WTC11 (cell line): ENCODE measurements around the gene SEC16B. TPM values are rescaled to one million over a fixed set of nuclear protein-coding genes. Genes with fewer than 3 reads are reported as not detected.

Experiments used
- ATAC-seq: fragments of 200-7000 bp; cut with Tn5 transposase; 2 replicates; pipeline ENCODE4 v1.10.0; 2021; ENCODE audit warnings: mild to moderate bottlenecking, moderate library complexity
- CTCF ChIA-PET: fragments of 300-600 bp; sonication (Branson Sonifier 250); formaldehyde crosslinking; loops from one replicate; lab custom pipeline; 2021; ENCODE audit warnings: antibody characterized with exemption; lab: Charles Lee
- POLR2A ChIA-PET: fragments of 350-600 bp; sonication (Branson Sonifier 250); formaldehyde crosslinking; loops from one replicate; lab custom pipeline; 2021; ENCODE audit warnings: antibody characterized with exemption; lab: Charles Lee
- DNase-seq: peaks from one replicate; pipeline ENCODE4 v3.0.0; 2021; ENCODE audit warnings: low spot score
- H3K27ac Mint-ChIP-seq: 2 replicates; pipeline ENCODE4 v1.8.0; 2021; ENCODE audit warnings: mixed read lengths
- H3K27me3 Mint-ChIP-seq: 2 replicates; pipeline ENCODE4 v1.8.0; 2021; ENCODE audit warnings: low read depth, mild to moderate bottlenecking, moderate library complexity, mixed read lengths
- H3K36me3 Mint-ChIP-seq: 2 replicates; pipeline ENCODE4 v1.8.0; 2021; ENCODE audit warnings: mixed read lengths
- H3K4me1 Mint-ChIP-seq: 2 replicates; pipeline ENCODE4 v1.8.0; 2022; ENCODE audit warnings: mixed read lengths
- H3K4me3 Mint-ChIP-seq: 2 replicates; pipeline ENCODE4 v1.8.0; 2021; ENCODE audit warnings: mild to moderate bottlenecking, moderate library complexity, mixed read lengths
- H3K9me3 Mint-ChIP-seq: 2 replicates; pipeline ENCODE4 v1.8.0; 2021; ENCODE audit warnings: mixed read lengths
- ELF4 ChIP-seq: sonication (generic); formaldehyde crosslinking; IDR thresholded peaks from 2 replicates; pipeline ENCODE4 v1.8.1; 2022; ENCODE audit warnings: low read depth, mild to moderate bottlenecking, moderate library complexity, missing genetic modification reagents
- ESRRA ChIP-seq: sonication (generic); formaldehyde crosslinking; IDR thresholded peaks from 2 replicates; pipeline ENCODE4 v1.8.1; 2022; ENCODE audit warnings: mild to moderate bottlenecking, missing genetic modification reagents, borderline replicate concordance
- FOXK1 ChIP-seq: sonication (generic); formaldehyde crosslinking; IDR thresholded peaks from 2 replicates; pipeline ENCODE4 v1.8.0; 2022; ENCODE audit warnings: mild to moderate bottlenecking, moderate library complexity, missing genetic modification reagents
- GTF2I ChIP-seq: fragments of 250-450 bp; sonication (Bioruptor Pico); conservative IDR thresholded peaks from 2 replicates; pipeline ENCODE4 v1.4.0; 2021; ENCODE audit warnings: mild to moderate bottlenecking
- IRF2 ChIP-seq: sonication (generic); formaldehyde crosslinking; IDR thresholded peaks from 2 replicates; pipeline ENCODE4 v1.8.0; 2022; ENCODE audit warnings: low read depth, missing genetic modification reagents, borderline replicate concordance
- MXD4 ChIP-seq: fragments of 250-450 bp; sonication (Bioruptor Pico); IDR thresholded peaks from 2 replicates; pipeline ENCODE4 v1.8.0; 2021; ENCODE audit warnings: mild to moderate bottlenecking, moderate library complexity, borderline replicate concordance
- NFYB ChIP-seq: sonication (generic); formaldehyde crosslinking; conservative IDR thresholded peaks from 2 replicates; pipeline ENCODE4 v1.8.0; 2022; ENCODE audit warnings: low read depth, missing genetic modification reagents
- NR3C1 ChIP-seq: sonication (generic); formaldehyde crosslinking; conservative IDR thresholded peaks from 2 replicates; pipeline ENCODE4 v1.8.1; 2023; ENCODE audit warnings: low read depth, mild to moderate bottlenecking, missing genetic modification reagents
- RELA ChIP-seq: sonication (generic); formaldehyde crosslinking; IDR thresholded peaks from 2 replicates; pipeline ENCODE4 v1.8.1; 2022; ENCODE audit warnings: missing genetic modification reagents, mild to moderate bottlenecking, borderline replicate concordance
- RORB ChIP-seq: fragments of 250-450 bp; sonication (Bioruptor Pico); IDR thresholded peaks from 2 replicates; pipeline ENCODE4 v1.9.0; 2021; ENCODE audit warnings: mild to moderate bottlenecking
- ZBTB21 ChIP-seq: sonication (generic); formaldehyde crosslinking; IDR thresholded peaks from 2 replicates; pipeline ENCODE4 v1.8.1; 2023; ENCODE audit warnings: mild to moderate bottlenecking, missing genetic modification reagents, borderline replicate concordance
- total RNA-seq: library from RNA; stranded (reverse); gene quantifications from 3 replicates; pipeline ENCODE4 v1.2.3, GENCODE V29; 2021
- TF ChIP-seq, protein P1 (sequence below): fragments of 250-450 bp; sonication (Bioruptor Pico); IDR thresholded peaks from 2 replicates; pipeline ENCODE4 v1.8.0; 2021; ENCODE audit warnings: mild to moderate bottlenecking
- TF ChIP-seq, protein P2 (sequence below): fragments of 250-450 bp; sonication (Bioruptor Pico); IDR thresholded peaks from 2 replicates; pipeline ENCODE4 v1.9.0; 2021; ENCODE audit warnings: mild to moderate bottlenecking, borderline replicate concordance
- TF ChIP-seq, protein P3 (sequence below): fragments of 250-450 bp; sonication (Bioruptor Pico); IDR thresholded peaks from 2 replicates; pipeline ENCODE4 v1.9.0; 2021; ENCODE audit warnings: mild to moderate bottlenecking
- TF ChIP-seq, protein P4 (sequence below): fragments of 200-600 bp; IDR thresholded peaks from 2 replicates; pipeline ENCODE4 v1.8.0; 2022; ENCODE audit warnings: antibody characterized with exemption

Gene SEC16B
- total RNA-seq, 1 experiment from 2014 or later, result 0.90 TPM

DNA sequence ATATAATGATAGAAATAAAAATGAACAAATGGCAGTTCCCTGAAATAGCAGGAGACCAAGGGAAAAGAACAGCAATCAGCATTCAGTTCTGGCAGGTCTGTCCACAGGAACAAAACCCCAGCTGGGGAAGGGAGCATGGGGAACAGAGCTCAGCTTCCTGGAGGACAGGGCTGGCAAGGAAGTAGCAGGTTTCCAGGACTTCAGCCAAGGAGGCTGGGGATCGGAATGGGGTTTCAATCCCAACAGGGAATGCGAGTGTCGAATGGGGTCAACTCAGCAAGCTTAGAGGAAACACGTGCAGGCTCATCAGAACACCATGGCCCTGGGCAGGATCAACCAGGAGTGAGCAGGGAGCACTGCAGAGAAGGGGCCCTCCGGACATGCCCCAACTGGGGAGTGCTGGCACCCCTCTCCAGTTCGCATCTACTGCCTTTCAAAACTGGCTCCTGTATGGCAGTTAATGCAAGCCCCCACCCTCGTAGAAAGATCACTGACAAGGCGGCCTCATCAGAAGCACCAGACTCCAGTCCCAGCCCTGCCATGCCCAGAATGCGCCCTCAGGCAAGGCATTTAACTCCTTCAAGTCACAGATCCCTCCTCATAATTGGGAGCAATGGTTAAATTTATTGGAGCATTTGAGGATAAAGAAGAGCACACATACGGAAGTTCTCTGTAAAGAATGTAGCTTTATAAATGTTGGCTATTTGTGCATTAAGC lies 72.4 kb downstream of the SEC16B start:
- 0 out of 2 replicates have a peak, but pooled peaks cover 3% of the 10 kb centered on the region for H3K36me3 Mint-ChIP-seq
- H3K9me3 Mint-ChIP-seq, result peaks cover 13% of the 10 kb centered on the region
- ChIA-PET POLR2A (no interaction called here), CTCF (no interaction called here)
- H3K4me3 Mint-ChIP-seq, result no peak overlapping the region
- H3K27ac Mint-ChIP-seq, result no peak overlapping the region
- DNase-seq (no peak), ATAC-seq (no peak)
- no peaks in the 10 kb centered on the region for H3K4me1 Mint-ChIP-seq
- TF ChIP-seq GTF2I (CRISPR knock-in tag) (no peak), IRF2 (CRISPR knock-in tag) (no peak), MXD4 (CRISPR knock-in tag) (no peak), NR3C1 (CRISPR knock-in tag) (no peak), FOXK1 (CRISPR knock-in tag) (no peak), ZBTB21 (CRISPR knock-in tag) (no peak), ELF4 (no peak), NFYB (CRISPR knock-in tag) (no peak), RELA (no peak), RORB (CRISPR knock-in tag) (no peak), ESRRA (CRISPR knock-in tag) (no peak)
- TF ChIP-seq, protein P1, sequence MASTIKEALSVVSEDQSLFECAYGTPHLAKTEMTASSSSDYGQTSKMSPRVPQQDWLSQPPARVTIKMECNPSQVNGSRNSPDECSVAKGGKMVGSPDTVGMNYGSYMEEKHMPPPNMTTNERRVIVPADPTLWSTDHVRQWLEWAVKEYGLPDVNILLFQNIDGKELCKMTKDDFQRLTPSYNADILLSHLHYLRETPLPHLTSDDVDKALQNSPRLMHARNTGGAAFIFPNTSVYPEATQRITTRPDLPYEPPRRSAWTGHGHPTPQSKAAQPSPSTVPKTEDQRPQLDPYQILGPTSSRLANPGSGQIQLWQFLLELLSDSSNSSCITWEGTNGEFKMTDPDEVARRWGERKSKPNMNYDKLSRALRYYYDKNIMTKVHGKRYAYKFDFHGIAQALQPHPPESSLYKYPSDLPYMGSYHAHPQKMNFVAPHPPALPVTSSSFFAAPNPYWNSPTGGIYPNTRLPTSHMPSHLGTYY (CRISPR knock-in tag), result no peak
- TF ChIP-seq, protein P2, sequence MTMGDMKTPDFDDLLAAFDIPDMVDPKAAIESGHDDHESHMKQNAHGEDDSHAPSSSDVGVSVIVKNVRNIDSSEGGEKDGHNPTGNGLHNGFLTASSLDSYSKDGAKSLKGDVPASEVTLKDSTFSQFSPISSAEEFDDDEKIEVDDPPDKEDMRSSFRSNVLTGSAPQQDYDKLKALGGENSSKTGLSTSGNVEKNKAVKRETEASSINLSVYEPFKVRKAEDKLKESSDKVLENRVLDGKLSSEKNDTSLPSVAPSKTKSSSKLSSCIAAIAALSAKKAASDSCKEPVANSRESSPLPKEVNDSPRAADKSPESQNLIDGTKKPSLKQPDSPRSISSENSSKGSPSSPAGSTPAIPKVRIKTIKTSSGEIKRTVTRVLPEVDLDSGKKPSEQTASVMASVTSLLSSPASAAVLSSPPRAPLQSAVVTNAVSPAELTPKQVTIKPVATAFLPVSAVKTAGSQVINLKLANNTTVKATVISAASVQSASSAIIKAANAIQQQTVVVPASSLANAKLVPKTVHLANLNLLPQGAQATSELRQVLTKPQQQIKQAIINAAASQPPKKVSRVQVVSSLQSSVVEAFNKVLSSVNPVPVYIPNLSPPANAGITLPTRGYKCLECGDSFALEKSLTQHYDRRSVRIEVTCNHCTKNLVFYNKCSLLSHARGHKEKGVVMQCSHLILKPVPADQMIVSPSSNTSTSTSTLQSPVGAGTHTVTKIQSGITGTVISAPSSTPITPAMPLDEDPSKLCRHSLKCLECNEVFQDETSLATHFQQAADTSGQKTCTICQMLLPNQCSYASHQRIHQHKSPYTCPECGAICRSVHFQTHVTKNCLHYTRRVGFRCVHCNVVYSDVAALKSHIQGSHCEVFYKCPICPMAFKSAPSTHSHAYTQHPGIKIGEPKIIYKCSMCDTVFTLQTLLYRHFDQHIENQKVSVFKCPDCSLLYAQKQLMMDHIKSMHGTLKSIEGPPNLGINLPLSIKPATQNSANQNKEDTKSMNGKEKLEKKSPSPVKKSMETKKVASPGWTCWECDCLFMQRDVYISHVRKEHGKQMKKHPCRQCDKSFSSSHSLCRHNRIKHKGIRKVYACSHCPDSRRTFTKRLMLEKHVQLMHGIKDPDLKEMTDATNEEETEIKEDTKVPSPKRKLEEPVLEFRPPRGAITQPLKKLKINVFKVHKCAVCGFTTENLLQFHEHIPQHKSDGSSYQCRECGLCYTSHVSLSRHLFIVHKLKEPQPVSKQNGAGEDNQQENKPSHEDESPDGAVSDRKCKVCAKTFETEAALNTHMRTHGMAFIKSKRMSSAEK, result no peak
- TF ChIP-seq, protein P3, sequence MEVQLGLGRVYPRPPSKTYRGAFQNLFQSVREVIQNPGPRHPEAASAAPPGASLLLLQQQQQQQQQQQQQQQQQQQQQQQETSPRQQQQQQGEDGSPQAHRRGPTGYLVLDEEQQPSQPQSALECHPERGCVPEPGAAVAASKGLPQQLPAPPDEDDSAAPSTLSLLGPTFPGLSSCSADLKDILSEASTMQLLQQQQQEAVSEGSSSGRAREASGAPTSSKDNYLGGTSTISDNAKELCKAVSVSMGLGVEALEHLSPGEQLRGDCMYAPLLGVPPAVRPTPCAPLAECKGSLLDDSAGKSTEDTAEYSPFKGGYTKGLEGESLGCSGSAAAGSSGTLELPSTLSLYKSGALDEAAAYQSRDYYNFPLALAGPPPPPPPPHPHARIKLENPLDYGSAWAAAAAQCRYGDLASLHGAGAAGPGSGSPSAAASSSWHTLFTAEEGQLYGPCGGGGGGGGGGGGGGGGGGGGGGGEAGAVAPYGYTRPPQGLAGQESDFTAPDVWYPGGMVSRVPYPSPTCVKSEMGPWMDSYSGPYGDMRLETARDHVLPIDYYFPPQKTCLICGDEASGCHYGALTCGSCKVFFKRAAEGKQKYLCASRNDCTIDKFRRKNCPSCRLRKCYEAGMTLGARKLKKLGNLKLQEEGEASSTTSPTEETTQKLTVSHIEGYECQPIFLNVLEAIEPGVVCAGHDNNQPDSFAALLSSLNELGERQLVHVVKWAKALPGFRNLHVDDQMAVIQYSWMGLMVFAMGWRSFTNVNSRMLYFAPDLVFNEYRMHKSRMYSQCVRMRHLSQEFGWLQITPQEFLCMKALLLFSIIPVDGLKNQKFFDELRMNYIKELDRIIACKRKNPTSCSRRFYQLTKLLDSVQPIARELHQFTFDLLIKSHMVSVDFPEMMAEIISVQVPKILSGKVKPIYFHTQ (CRISPR knock-in tag), result no peak
- TF ChIP-seq, protein P4, sequence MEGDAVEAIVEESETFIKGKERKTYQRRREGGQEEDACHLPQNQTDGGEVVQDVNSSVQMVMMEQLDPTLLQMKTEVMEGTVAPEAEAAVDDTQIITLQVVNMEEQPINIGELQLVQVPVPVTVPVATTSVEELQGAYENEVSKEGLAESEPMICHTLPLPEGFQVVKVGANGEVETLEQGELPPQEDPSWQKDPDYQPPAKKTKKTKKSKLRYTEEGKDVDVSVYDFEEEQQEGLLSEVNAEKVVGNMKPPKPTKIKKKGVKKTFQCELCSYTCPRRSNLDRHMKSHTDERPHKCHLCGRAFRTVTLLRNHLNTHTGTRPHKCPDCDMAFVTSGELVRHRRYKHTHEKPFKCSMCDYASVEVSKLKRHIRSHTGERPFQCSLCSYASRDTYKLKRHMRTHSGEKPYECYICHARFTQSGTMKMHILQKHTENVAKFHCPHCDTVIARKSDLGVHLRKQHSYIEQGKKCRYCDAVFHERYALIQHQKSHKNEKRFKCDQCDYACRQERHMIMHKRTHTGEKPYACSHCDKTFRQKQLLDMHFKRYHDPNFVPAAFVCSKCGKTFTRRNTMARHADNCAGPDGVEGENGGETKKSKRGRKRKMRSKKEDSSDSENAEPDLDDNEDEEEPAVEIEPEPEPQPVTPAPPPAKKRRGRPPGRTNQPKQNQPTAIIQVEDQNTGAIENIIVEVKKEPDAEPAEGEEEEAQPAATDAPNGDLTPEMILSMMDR, result no peak
- H3K27me3 Mint-ChIP-seq, result peaks cover 3% of the 10 kb centered on the region; the same call in 1 of the 2 replicates

Other genes starting within 250 kb of the SEC16B start
- 25.7 to 29.5 TPM (median 27.5 TPM) in 3 replicates for gene RASAL2, start 124.0 kb upstream of the SEC16B start, total RNA-seq